Upper lobe of left lung (tissue), 4 donors: ENCODE data around the gene ABLIM3.

Experiments used
- EP300 ChIP-seq, 4 donors: sonication (generic); formaldehyde crosslinking; IDR thresholded peaks; one replicate each; pipeline ENCODE4 v1.5.1; 2017; ENCODE audit warnings: antibody characterized with exemption in 4 of 4, control low read depth in 2 of 4
- POLR2A ChIP-seq, 4 donors: fragments of 450-650 bp; IDR thresholded peaks; one replicate each; pipeline ENCODE4 v1.5.1; 2016 to 2017; ENCODE audit warnings: antibody characterized with exemption in 4 of 4, mild to moderate bottlenecking in 2 of 4
- TF ChIP-seq, protein P1 (sequence below), 6 experiments: fragments of 450-650 bp in 4 of 6; fragments of 200-600 bp in 2 of 6; sonication (generic) in 2 of 6; IDR thresholded peaks; one replicate each; pipeline ENCODE4 v1.5.1; 2016 to 2019; ENCODE audit warnings: antibody characterized with exemption in 6 of 6

DNA sequence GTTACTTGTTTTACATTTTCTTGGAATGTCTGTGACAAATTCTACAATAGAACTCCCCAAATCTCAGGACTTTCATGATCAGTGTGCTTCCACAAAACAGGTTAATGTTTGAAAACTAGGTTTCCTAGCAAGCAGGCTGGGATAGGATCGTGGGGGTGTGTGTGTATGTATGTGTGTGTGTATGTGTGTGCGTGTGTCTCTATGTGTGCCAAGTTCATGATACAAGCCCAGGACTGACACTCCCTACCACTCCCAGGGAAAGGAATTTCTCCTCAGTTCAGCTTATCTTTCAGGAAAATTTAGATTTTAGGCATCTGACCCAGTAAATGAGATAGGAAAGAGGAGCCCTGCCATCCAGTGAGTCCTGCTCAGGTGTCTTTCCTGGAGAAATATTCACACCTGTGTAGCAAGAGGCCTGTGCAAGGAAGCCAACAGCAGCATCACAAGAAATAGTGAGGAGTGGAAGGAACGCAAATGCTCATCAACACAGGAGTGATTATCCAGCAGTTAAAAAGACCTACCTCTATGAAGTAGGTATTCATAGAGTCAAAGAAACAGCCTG, 13.8 kb upstream of the ABLIM3 start:
- TF ChIP-seq, protein P1, sequence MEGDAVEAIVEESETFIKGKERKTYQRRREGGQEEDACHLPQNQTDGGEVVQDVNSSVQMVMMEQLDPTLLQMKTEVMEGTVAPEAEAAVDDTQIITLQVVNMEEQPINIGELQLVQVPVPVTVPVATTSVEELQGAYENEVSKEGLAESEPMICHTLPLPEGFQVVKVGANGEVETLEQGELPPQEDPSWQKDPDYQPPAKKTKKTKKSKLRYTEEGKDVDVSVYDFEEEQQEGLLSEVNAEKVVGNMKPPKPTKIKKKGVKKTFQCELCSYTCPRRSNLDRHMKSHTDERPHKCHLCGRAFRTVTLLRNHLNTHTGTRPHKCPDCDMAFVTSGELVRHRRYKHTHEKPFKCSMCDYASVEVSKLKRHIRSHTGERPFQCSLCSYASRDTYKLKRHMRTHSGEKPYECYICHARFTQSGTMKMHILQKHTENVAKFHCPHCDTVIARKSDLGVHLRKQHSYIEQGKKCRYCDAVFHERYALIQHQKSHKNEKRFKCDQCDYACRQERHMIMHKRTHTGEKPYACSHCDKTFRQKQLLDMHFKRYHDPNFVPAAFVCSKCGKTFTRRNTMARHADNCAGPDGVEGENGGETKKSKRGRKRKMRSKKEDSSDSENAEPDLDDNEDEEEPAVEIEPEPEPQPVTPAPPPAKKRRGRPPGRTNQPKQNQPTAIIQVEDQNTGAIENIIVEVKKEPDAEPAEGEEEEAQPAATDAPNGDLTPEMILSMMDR (IDR thresholded peaks at IDR 0.05), result no peak
- TF ChIP-seq POLR2A (IDR thresholded peaks at IDR 0.05), result no peak
- TF ChIP-seq EP300 (IDR thresholded peaks at IDR 0.05), result no peak
